ENCODE data around the gene TMEM88.

- TF ChIP-seq CTCF (conservative IDR thresholded peaks at IDR 0.05; ENCODE audit: low read length) (no peak), EZH2phosphoT487 (IDR thresholded peaks at IDR 0.05; ENCODE audit: borderline replicate concordance, low read depth, low read length) (no peak)
These were observed 39.9 kb upstream of the TMEM88 start for GRCh38 chr17:7814969-7815368.
